GM23338 (cell line): ENCODE data around the gene FOXO3. TPM values are rescaled to one million over a fixed set of nuclear protein-coding genes. Genes with fewer than 3 reads are reported as not detected.

ENCODE experiments used
- ATAC-seq: fragments of 200-7000 bp; cut with Tn5 transposase; 3 replicates; pipeline ENCODE4 v1.9.1; 2020
- DNase-seq: peaks from one replicate; pipeline ENCODE4 v3.0.0-alpha.2; 2015; ENCODE audit warnings: low spot score
- H2AFZ ChIP-seq: fragments of 200-600 bp; sonication (generic); 2 replicates; pipeline ENCODE4 v1.8.0; 2016; ENCODE audit warnings: antibody characterized with exemption, mild to moderate bottlenecking, moderate library complexity
- H3F3A ChIP-seq: fragments of 200-600 bp; sonication (generic); replicated peaks from 2 replicates; pipeline ENCODE4 v1.8.0; 2017; ENCODE audit warnings: antibody characterized with exemption, mixed run types, low read depth
- H3K27ac ChIP-seq: fragments of 200-600 bp; sonication (generic); 2 replicates; pipeline ENCODE4 v1.6.1; 2016; ENCODE audit warnings: low read depth
- H3K27me3 ChIP-seq: fragments of 200-600 bp; sonication (generic); 2 replicates; pipeline ENCODE4 v1.8.0; 2016; ENCODE audit warnings: mild to moderate bottlenecking, mixed run types, moderate library complexity; ENCODE audit not compliant: insufficient read depth
- H3K36me3 ChIP-seq: fragments of 200-600 bp; sonication (generic); 2 replicates; pipeline ENCODE4 v1.8.0; 2016; ENCODE audit warnings: mild to moderate bottlenecking; ENCODE audit not compliant: insufficient read depth
- H3K4me1 ChIP-seq: fragments of 200-600 bp; sonication (generic); 2 replicates; pipeline ENCODE4 v1.8.0; 2016; ENCODE audit warnings: mild to moderate bottlenecking, moderate library complexity; ENCODE audit not compliant: insufficient read depth
- H3K4me2 ChIP-seq: fragments of 200-600 bp; sonication (generic); 2 replicates; pipeline ENCODE4 v1.7.1; 2017; ENCODE audit warnings: mixed run types
- H3K4me3 ChIP-seq: fragments of 200-600 bp; sonication (generic); 2 replicates; pipeline ENCODE4 v1.6.1; 2016; ENCODE audit warnings: mixed run types
- H3K79me2 ChIP-seq: fragments of 200-600 bp; sonication (generic); replicated peaks from 2 replicates; pipeline ENCODE4 v1.8.0; 2017; ENCODE audit warnings: mild to moderate bottlenecking; ENCODE audit not compliant: insufficient read depth
- H3K9me2 ChIP-seq: fragments of 200-600 bp; sonication (generic); 2 replicates; pipeline ENCODE4 v1.8.0; 2017; ENCODE audit not compliant: insufficient read depth
- H4K20me1 ChIP-seq: fragments of 200-600 bp; sonication (generic); replicated peaks from 2 replicates; pipeline ENCODE4 v1.8.0; 2017; ENCODE audit warnings: mild to moderate bottlenecking; ENCODE audit not compliant: insufficient read depth
- H3K27ac Mint-ChIP-seq: 2 replicates; pipeline ENCODE4 v1.8.0; 2020; ENCODE audit warnings: inconsistent platforms, mild to moderate bottlenecking, moderate library complexity, mixed read lengths
- H3K27me3 Mint-ChIP-seq: 3 replicates; pipeline ENCODE4 v1.8.0; 2022; ENCODE audit warnings: low read depth, mild to moderate bottlenecking, moderate library complexity, mixed read lengths, inconsistent platforms; ENCODE audit not compliant: insufficient read depth, poor library complexity
- H3K36me3 Mint-ChIP-seq: 3 replicates; pipeline ENCODE4 v1.8.0; 2021; ENCODE audit warnings: low read depth, mild to moderate bottlenecking, inconsistent platforms, moderate library complexity, mixed read lengths
- H3K4me1 Mint-ChIP-seq: 3 replicates; pipeline ENCODE4 v1.8.0; 2020; ENCODE audit warnings: mild to moderate bottlenecking, inconsistent platforms, mixed read lengths
- H3K4me3 Mint-ChIP-seq: 3 replicates; pipeline ENCODE4 v1.8.0; 2021; ENCODE audit warnings: moderate library complexity, mild to moderate bottlenecking, inconsistent platforms, mixed read lengths
- H3K9me3 Mint-ChIP-seq: 3 replicates; pipeline ENCODE4 v1.8.0; 2020; ENCODE audit warnings: moderate library complexity, mild to moderate bottlenecking, inconsistent platforms, mixed read lengths
- CREB1 ChIP-seq: fragments of 250-450 bp; sonication (Bioruptor Pico); IDR thresholded peaks from 2 replicates; pipeline ENCODE4 v1.5.0; 2020; ENCODE audit warnings: low read depth, mild to moderate bottlenecking, moderate library complexity
- EZH2 ChIP-seq: fragments of 200-600 bp; sonication (generic); IDR thresholded peaks from one replicate; pipeline ENCODE4 v1.8.0; 2017; ENCODE audit warnings: antibody characterized with exemption, mild to moderate bottlenecking, low read depth; ENCODE audit not compliant: unreplicated experiment
- EZH2phosphoT487 ChIP-seq: fragments of 200-600 bp; sonication (generic); IDR thresholded peaks from one replicate; pipeline ENCODE4 v1.8.1; 2018; ENCODE audit warnings: antibody characterized with exemption; ENCODE audit not compliant: unreplicated experiment
- JUNB ChIP-seq: IDR thresholded peaks from one replicate; pipeline ENCODE4 v1.6.1; 2016; ENCODE audit warnings: antibody characterized with exemption; ENCODE audit not compliant: unreplicated experiment
- NANOG ChIP-seq: IDR thresholded peaks from 2 replicates; pipeline ENCODE4 v1.6.1; 2016; ENCODE audit warnings: antibody characterized with exemption, borderline replicate concordance
- POLR2AphosphoS5 ChIP-seq: IDR thresholded peaks from 2 replicates; pipeline ENCODE4 v1.6.1; 2016; ENCODE audit warnings: antibody characterized with exemption, low read depth
- STAT1 ChIP-seq: IDR thresholded peaks from one replicate; pipeline ENCODE4 v1.6.1; 2016; ENCODE audit warnings: antibody characterized with exemption; ENCODE audit not compliant: unreplicated experiment
- ZNF114 ChIP-seq: fragments of 250-450 bp; sonication (Bioruptor Pico); IDR thresholded peaks from 2 replicates; pipeline ENCODE4 v1.5.0; 2020; ENCODE audit warnings: mild to moderate bottlenecking, moderate library complexity
- ZNF331 ChIP-seq: fragments of 250-450 bp; sonication (Bioruptor Pico); IDR thresholded peaks from 2 replicates; pipeline ENCODE4 v1.5.0; 2020; ENCODE audit warnings: low read depth, mild to moderate bottlenecking, moderate library complexity
- polyA plus RNA-seq: library from polyadenylated mRNA; unstranded; fragments of >200 nt; fragmentation: Nextera tagmentation; extraction: Ambion mirVana; gene quantifications from 2 replicates; pipeline ENCODE4 v1.2.1, GENCODE V29; 2016
- total RNA-seq: library from RNA; depleted of rRNA; stranded (reverse); fragments of >200 nt; shearing (Covaris generic); gene quantifications from 2 replicates; pipeline ENCODE4 v1.2.3, GENCODE V29; 2014
- TF ChIP-seq, protein P1 (sequence below): IDR thresholded peaks from 2 replicates; pipeline ENCODE4 v1.6.1; 2016; ENCODE audit warnings: antibody characterized with exemption
- TF ChIP-seq, protein P2 (sequence below): fragments of 250-450 bp; sonication (Bioruptor Pico); IDR thresholded peaks from 2 replicates; pipeline ENCODE4 v1.5.0; 2020; ENCODE audit warnings: mild to moderate bottlenecking, moderate library complexity
- TF ChIP-seq, protein P3 (sequence below), 2 experiments: fragments of 200-600 bp in 1 of 2; sonication (generic) in 1 of 2; conservative IDR thresholded peaks; 2 replicates each; pipeline versions ENCODE4 v1.5.1 to v1.6.1; 2016 to 2017; ENCODE audit warnings: antibody characterized with exemption in 2 of 2, low read depth in 2 of 2, mild to moderate bottlenecking in 2 of 2, moderate library complexity in 1 of 2
- TF ChIP-seq, protein P4 (sequence below): IDR thresholded peaks from one replicate; pipeline ENCODE4 v1.6.1; 2018; ENCODE audit warnings: antibody characterized with exemption; ENCODE audit not compliant: unreplicated experiment

The FOXO3 gene
- total and polyA plus RNA-seq, 2 experiments from 2014 or later: 9.8 to 20.2 TPM

DNA sequence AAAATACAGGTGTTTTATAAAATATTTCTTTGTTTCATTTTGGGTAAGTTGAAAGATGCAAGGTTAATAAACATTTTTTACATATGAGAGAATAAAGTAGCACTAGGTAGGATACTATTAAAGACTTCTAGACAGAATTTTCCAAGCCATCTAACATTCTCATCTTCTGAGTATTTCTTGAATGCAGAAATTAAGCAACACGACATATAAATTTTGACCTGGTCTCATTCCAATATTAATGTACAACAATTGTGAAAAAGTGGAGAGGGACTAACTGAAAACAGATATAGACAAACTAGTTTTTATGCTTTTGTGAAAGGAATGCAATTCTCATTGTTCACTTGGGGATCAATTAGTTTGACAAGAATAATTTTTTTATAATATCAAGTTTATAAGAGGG lies 11.5 kb upstream of the FOXO3 start:
- Histone ChIP-seq H4K20me1 (no peaks in the 10 kb centered on the region), H3F3A (no peaks in the 10 kb centered on the region), H3K4me3 (no peak overlapping the region), H3K4me1 (peaks cover 6% of the 10 kb centered on the region), H3K4me2 (no peak overlapping the region), H3K27ac (no peak overlapping the region), H3K36me3 (no peaks in the 10 kb centered on the region), H3K27me3 (no peaks in the 10 kb centered on the region), H3K9me2 (no peaks in the 10 kb centered on the region), H3K79me2 (no peaks in the 10 kb centered on the region), H2AFZ (no peak overlapping the region)
- H3K9me3 Mint-ChIP-seq: no peaks in the 10 kb centered on the region
- DNase-seq: no peak
- ATAC-seq: no peak
- H3K27ac Mint-ChIP-seq: no peak overlapping the region
- H3K36me3 Mint-ChIP-seq: no peaks in the 10 kb centered on the region
- H3K4me3 Mint-ChIP-seq: no peak overlapping the region
- TF ChIP-seq, protein P1, sequence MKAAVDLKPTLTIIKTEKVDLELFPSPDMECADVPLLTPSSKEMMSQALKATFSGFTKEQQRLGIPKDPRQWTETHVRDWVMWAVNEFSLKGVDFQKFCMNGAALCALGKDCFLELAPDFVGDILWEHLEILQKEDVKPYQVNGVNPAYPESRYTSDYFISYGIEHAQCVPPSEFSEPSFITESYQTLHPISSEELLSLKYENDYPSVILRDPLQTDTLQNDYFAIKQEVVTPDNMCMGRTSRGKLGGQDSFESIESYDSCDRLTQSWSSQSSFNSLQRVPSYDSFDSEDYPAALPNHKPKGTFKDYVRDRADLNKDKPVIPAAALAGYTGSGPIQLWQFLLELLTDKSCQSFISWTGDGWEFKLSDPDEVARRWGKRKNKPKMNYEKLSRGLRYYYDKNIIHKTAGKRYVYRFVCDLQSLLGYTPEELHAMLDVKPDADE: no peak
- no peak for TF ChIP-seq NANOG
- no peak for TF ChIP-seq EZH2phosphoT487
- no peak for TF ChIP-seq ZNF114 (CRISPR knock-in tag)
- TF ChIP-seq POLR2AphosphoS5: no peak
- TF ChIP-seq, protein P2, sequence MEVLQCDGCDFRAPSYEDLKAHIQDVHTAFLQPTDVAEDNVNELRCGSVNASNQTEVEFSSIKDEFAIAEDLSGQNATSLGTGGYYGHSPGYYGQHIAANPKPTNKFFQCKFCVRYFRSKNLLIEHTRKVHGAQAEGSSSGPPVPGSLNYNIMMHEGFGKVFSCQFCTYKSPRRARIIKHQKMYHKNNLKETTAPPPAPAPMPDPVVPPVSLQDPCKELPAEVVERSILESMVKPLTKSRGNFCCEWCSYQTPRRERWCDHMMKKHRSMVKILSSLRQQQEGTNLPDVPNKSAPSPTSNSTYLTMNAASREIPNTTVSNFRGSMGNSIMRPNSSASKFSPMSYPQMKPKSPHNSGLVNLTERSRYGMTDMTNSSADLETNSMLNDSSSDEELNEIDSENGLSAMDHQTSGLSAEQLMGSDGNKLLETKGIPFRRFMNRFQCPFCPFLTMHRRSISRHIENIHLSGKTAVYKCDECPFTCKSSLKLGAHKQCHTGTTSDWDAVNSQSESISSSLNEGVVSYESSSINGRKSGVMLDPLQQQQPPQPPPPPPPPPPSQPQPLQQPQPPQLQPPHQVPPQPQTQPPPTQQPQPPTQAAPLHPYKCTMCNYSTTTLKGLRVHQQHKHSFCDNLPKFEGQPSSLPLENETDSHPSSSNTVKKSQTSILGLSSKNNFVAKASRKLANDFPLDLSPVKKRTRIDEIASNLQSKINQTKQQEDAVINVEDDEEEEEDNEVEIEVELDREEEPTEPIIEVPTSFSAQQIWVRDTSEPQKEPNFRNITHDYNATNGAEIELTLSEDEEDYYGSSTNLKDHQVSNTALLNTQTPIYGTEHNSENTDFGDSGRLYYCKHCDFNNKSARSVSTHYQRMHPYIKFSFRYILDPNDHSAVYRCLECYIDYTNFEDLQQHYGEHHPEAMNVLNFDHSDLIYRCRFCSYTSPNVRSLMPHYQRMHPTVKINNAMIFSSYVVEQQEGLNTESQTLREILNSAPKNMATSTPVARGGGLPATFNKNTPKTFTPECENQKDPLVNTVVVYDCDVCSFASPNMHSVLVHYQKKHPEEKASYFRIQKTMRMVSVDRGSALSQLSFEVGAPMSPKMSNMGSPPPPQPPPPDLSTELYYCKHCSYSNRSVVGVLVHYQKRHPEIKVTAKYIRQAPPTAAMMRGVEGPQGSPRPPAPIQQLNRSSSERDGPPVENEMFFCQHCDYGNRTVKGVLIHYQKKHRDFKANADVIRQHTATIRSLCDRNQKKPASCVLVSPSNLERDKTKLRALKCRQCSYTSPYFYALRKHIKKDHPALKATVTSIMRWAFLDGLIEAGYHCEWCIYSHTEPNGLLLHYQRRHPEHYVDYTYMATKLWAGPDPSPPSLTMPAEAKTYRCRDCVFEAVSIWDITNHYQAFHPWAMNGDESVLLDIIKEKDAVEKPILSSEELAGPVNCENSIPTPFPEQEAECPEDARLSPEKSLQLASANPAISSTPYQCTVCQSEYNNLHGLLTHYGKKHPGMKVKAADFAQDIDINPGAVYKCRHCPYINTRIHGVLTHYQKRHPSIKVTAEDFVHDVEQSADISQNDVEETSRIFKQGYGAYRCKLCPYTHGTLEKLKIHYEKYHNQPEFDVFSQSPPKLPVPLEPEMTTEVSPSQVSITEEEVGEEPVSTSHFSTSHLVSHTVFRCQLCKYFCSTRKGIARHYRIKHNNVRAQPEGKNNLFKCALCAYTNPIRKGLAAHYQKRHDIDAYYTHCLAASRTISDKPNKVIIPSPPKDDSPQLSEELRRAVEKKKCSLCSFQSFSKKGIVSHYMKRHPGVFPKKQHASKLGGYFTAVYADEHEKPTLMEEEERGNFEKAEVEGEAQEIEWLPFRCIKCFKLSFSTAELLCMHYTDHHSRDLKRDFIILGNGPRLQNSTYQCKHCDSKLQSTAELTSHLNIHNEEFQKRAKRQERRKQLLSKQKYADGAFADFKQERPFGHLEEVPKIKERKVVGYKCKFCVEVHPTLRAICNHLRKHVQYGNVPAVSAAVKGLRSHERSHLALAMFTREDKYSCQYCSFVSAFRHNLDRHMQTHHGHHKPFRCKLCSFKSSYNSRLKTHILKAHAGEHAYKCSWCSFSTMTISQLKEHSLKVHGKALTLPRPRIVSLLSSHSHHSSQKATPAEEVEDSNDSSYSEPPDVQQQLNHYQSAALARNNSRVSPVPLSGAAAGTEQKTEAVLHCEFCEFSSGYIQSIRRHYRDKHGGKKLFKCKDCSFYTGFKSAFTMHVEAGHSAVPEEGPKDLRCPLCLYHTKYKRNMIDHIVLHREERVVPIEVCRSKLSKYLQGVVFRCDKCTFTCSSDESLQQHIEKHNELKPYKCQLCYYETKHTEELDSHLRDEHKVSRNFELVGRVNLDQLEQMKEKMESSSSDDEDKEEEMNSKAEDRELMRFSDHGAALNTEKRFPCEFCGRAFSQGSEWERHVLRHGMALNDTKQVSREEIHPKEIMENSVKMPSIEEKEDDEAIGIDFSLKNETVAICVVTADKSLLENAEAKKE (CRISPR knock-in tag): no peak
- TF ChIP-seq STAT1: no peak
- TF ChIP-seq, protein P3, sequence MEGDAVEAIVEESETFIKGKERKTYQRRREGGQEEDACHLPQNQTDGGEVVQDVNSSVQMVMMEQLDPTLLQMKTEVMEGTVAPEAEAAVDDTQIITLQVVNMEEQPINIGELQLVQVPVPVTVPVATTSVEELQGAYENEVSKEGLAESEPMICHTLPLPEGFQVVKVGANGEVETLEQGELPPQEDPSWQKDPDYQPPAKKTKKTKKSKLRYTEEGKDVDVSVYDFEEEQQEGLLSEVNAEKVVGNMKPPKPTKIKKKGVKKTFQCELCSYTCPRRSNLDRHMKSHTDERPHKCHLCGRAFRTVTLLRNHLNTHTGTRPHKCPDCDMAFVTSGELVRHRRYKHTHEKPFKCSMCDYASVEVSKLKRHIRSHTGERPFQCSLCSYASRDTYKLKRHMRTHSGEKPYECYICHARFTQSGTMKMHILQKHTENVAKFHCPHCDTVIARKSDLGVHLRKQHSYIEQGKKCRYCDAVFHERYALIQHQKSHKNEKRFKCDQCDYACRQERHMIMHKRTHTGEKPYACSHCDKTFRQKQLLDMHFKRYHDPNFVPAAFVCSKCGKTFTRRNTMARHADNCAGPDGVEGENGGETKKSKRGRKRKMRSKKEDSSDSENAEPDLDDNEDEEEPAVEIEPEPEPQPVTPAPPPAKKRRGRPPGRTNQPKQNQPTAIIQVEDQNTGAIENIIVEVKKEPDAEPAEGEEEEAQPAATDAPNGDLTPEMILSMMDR (conservative IDR thresholded peaks at IDR 0.05; ENCODE audit: low read depth in 2 of 2): no peak
- no peak for TF ChIP-seq EZH2
- TF ChIP-seq, protein P4, sequence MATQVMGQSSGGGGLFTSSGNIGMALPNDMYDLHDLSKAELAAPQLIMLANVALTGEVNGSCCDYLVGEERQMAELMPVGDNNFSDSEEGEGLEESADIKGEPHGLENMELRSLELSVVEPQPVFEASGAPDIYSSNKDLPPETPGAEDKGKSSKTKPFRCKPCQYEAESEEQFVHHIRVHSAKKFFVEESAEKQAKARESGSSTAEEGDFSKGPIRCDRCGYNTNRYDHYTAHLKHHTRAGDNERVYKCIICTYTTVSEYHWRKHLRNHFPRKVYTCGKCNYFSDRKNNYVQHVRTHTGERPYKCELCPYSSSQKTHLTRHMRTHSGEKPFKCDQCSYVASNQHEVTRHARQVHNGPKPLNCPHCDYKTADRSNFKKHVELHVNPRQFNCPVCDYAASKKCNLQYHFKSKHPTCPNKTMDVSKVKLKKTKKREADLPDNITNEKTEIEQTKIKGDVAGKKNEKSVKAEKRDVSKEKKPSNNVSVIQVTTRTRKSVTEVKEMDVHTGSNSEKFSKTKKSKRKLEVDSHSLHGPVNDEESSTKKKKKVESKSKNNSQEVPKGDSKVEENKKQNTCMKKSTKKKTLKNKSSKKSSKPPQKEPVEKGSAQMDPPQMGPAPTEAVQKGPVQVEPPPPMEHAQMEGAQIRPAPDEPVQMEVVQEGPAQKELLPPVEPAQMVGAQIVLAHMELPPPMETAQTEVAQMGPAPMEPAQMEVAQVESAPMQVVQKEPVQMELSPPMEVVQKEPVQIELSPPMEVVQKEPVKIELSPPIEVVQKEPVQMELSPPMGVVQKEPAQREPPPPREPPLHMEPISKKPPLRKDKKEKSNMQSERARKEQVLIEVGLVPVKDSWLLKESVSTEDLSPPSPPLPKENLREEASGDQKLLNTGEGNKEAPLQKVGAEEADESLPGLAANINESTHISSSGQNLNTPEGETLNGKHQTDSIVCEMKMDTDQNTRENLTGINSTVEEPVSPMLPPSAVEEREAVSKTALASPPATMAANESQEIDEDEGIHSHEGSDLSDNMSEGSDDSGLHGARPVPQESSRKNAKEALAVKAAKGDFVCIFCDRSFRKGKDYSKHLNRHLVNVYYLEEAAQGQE: no peak
- no peak for TF ChIP-seq JUNB
- TF ChIP-seq CREB1: no peak
- no peak for TF ChIP-seq ZNF331
- peaks cover 4% of the 10 kb centered on the region; the same call in 1 of the 3 replicates for H3K4me1 Mint-ChIP-seq
- peaks cover 2% of the 10 kb centered on the region for H3K27me3 Mint-ChIP-seq
